Uterus (tissue), 4 donors: ENCODE measurements around the gene VPS35L. TPM values are rescaled to one million over a fixed set of nuclear protein-coding genes. Genes with fewer than 3 reads are reported as not detected.

Experiments used
- DNase-seq, 2 donors: peaks; one replicate each; pipeline ENCODE4 v3.0.0-alpha.2; 2019 to 2020
- H3K27ac ChIP-seq, 2 donors: fragments of 200-600 bp; sonication (generic); 1 replicate in 1 of 2; 2 replicates in 1 of 2; pipeline ENCODE4 v1.5.1; 2016 to 2018
- H3K27me3 ChIP-seq, 2 donors: fragments of 200-600 bp; sonication (generic); one replicate each; pipeline ENCODE4 v1.5.1; 2018 to 2019; ENCODE audit warnings: control low read depth in 1 of 2
- H3K36me3 ChIP-seq, 2 donors: fragments of 200-600 bp; sonication (generic); one replicate each; pipeline ENCODE4 v1.5.1; 2019; ENCODE audit warnings: control low read depth in 1 of 2
- H3K4me1 ChIP-seq, 2 donors: fragments of 200-600 bp; sonication (generic); one replicate each; pipeline ENCODE4 v1.5.1; 2018 to 2019; ENCODE audit warnings: control low read depth in 1 of 2
- H3K4me3 ChIP-seq, 2 donors: fragments of 200-600 bp; sonication (generic); 1 replicate in 1 of 2; 2 replicates in 1 of 2; pipeline ENCODE4 v1.5.1; 2018 to 2019; ENCODE audit warnings: mild to moderate bottlenecking in 1 of 2
- H3K9me3 ChIP-seq, 2 donors: fragments of 200-600 bp; sonication (generic); one replicate each; pipeline ENCODE4 v1.5.1; 2019; ENCODE audit warnings: control low read depth in 1 of 2
- POLR2A ChIP-seq, 2 donors: fragments of 450-650 bp; IDR thresholded peaks; one replicate each; pipeline ENCODE4 v1.6.1; 2016; ENCODE audit warnings: antibody characterized with exemption in 2 of 2, mild to moderate bottlenecking in 1 of 2, moderate library complexity in 1 of 2
- intact Hi-C: fragments of 100-400 bp; cut with DNase I; formaldehyde crosslinking; loops from one replicate; pipeline ENCODE4 v1.15.1; 2023; ENCODE audit warnings: low total_unique reads
- total RNA-seq, 4 donors: library from RNA; depleted of rRNA in 3 of 4; stranded (reverse); fragments of >200 nt in 3 of 4; gene quantifications; one replicate each; pipeline versions ENCODE4 v1.1.0 to v1.2.4, GENCODE V29; 2014 to 2023
- TF ChIP-seq, protein P1 (sequence below), 4 experiments: fragments of 200-600 bp in 2 of 4; fragments of 450-650 bp in 2 of 4; sonication (generic) in 2 of 4; IDR thresholded peaks; one replicate each; pipeline ENCODE4 v1.5.1; 2016 to 2019; ENCODE audit warnings: antibody characterized with exemption in 4 of 4, mild to moderate bottlenecking in 2 of 4, moderate library complexity in 1 of 4
- donor health status: DM: yes; HTN: yes; CAD: no.

VPS35L gene
- total RNA-seq, 4 donors from 2014 or later, result 34.8 to 110 (median 88.2) TPM

DNA sequence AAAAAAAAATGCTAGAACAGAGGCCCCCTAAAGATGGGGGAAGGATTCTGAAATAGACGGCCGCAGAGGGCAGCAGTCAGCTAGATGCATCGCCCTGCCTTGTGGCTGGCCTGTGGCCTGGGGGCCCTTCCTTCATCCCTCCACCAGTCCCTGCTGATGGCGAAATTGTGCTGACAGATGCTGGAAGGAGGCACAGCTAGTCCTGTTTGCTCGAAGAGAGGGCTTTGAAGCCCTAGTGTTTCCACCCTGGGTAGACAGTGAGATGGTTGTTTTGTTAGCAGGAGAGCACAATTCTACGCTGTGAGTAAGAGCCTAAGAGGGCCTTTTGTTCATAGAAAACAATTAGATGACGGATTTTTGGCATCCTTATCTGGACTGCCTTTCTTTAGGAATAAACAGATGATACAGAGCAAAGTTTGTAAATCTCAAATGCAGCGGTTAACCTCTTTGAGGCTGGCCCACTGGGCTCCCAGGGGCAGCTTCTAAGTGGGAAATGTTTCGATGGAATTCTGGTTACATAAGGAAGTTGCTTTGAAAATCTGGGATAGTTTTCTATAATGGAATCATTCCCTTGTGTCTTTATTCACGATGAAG is 23.0 kb downstream of the VPS35L start:
- no peaks in the 10 kb centered on the region for H3K27me3 ChIP-seq
- intact Hi-C loops, result no loop called here
- no peak for DNase-seq
- no peak overlapping the region for H3K27ac ChIP-seq
- H3K4me1 ChIP-seq, result no peaks in the 10 kb centered on the region
- TF ChIP-seq, protein P1, sequence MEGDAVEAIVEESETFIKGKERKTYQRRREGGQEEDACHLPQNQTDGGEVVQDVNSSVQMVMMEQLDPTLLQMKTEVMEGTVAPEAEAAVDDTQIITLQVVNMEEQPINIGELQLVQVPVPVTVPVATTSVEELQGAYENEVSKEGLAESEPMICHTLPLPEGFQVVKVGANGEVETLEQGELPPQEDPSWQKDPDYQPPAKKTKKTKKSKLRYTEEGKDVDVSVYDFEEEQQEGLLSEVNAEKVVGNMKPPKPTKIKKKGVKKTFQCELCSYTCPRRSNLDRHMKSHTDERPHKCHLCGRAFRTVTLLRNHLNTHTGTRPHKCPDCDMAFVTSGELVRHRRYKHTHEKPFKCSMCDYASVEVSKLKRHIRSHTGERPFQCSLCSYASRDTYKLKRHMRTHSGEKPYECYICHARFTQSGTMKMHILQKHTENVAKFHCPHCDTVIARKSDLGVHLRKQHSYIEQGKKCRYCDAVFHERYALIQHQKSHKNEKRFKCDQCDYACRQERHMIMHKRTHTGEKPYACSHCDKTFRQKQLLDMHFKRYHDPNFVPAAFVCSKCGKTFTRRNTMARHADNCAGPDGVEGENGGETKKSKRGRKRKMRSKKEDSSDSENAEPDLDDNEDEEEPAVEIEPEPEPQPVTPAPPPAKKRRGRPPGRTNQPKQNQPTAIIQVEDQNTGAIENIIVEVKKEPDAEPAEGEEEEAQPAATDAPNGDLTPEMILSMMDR (IDR thresholded peaks at IDR 0.05), result no peak
- no peak for TF ChIP-seq POLR2A (IDR thresholded peaks at IDR 0.05)
- no peaks in the 10 kb centered on the region for H3K36me3 ChIP-seq
- peaks cover 0 to 3% of the 10 kb centered on the region in 2 donors for H3K9me3 ChIP-seq
- no peak overlapping the region for H3K4me3 ChIP-seq

DNA sequence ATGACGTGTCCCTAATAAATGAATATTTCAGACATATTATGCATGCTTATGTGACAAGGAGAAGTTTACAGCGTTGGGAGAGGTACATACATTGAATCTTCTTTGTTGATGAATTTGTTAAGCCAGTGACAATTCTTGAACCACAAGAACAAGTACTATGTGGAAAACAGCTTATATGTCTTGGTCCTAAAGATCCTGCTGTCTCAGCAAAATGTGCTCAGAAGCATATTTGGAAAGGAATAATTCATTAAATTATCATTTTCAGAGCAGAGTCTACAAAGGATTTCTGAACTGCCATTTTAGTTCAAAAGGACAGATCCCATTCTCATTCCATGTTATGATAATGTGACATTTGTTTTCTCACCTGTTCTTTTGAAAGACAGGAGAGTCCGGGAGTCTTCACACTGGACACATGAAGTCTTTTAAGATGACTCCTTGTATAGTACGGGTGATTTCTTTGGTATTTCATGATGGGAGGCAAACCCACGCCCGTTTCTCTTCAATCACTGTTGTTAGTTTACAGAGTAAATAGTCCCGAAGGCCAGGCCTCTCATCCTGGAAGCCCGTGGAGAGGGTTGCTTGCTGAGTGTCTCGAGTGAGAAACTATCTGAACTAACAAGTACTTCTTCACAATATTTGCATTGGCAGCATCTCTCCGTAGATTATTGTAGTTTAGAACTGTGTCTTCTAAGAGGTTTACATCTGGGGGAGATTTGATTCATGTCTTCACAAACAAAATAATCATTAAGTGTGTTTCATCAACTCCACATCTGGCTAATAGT is 26.7 kb downstream of the VPS35L start:
- no peak for TF ChIP-seq POLR2A (IDR thresholded peaks at IDR 0.05)
- TF ChIP-seq, protein P1 (IDR thresholded peaks at IDR 0.05), result no peak
- Histone ChIP-seq H3K4me1 (no peaks in the 10 kb centered on the region), H3K27ac (no peak overlapping the region), H3K4me3 (no peak overlapping the region), H3K9me3 (peaks cover 0 to 3% of the 10 kb centered on the region in 2 donors), H3K36me3 (no peaks in the 10 kb centered on the region), H3K27me3 (no peaks in the 10 kb centered on the region)
- intact Hi-C loops, result no loop called here
- no peak for DNase-seq

- no peaks in the 10 kb centered on the region for H3K27me3 ChIP-seq
- DNase-seq, result no peak
- H3K27ac ChIP-seq, result no peak overlapping the region
- H3K4me3 ChIP-seq, result no peak overlapping the region
- TF ChIP-seq, protein P1 (IDR thresholded peaks at IDR 0.05), result peak; percentile 50 to 69 (median 62)
- no peak for TF ChIP-seq POLR2A (IDR thresholded peaks at IDR 0.05)
- no peaks in the 10 kb centered on the region for H3K36me3 ChIP-seq
- intact Hi-C loops, result no loop called here
- no peaks in the 10 kb centered on the region for H3K4me1 ChIP-seq
- H3K9me3 ChIP-seq, result peaks cover 0 to 3% of the 10 kb centered on the region in 2 donors
These were observed 28.3 kb downstream of the VPS35L start for GRCh38 chr16:19583665-19584300.

- no peaks in the 10 kb centered on the region for H3K36me3 ChIP-seq
- no peak overlapping the region for H3K4me3 ChIP-seq
- H3K27ac ChIP-seq, result peak overlapping the region in 1 of 2 donors; percentile 65
- DNase-seq, result no peak
- H3K4me1 ChIP-seq, result no peaks in the 10 kb centered on the region
- intact Hi-C loops, result no loop called here
- TF ChIP-seq POLR2A (IDR thresholded peaks at IDR 0.05), result no peak
- TF ChIP-seq, protein P1 (IDR thresholded peaks at IDR 0.05), result no peak
- no peaks in the 10 kb centered on the region for H3K27me3 ChIP-seq
- H3K9me3 ChIP-seq, result no peaks in the 10 kb centered on the region
These were observed 33.2 kb downstream of the VPS35L start for GRCh38 chr16:19588661-19589060.

- intact Hi-C loops, result no loop called here
- peak overlapping the region; percentile 7 to 65 for H3K27ac ChIP-seq
These were observed 33.6 kb downstream of the VPS35L start for GRCh38 chr16:19589106-19589505.

More at GRCh38 chr16:19589106-19589505, 33.6 kb downstream of the VPS35L start:
- Histone ChIP-seq H3K4me3 (no peak overlapping the region), H3K36me3 (no peaks in the 10 kb centered on the region), H3K27me3 (no peaks in the 10 kb centered on the region), H3K4me1 (no peaks in the 10 kb centered on the region), H3K9me3 (no peaks in the 10 kb centered on the region)
- no peak for TF ChIP-seq POLR2A (IDR thresholded peaks at IDR 0.05)
- TF ChIP-seq, protein P1 (IDR thresholded peaks at IDR 0.05), result no peak
- no peak for DNase-seq
